HEK293 (cell line): Measurements from ENCODE around the gene DSCAM.

Experiments used
- CTCF ChIA-PET: fragments of 350-600 bp; formaldehyde crosslinking; extraction: SDS; loops from one replicate; lab custom pipeline; 2021; ENCODE audit warnings: antibody characterized with exemption; lab: Yijun Ruan, JAX
- POLR2A ChIA-PET: fragments of 300-600 bp; formaldehyde crosslinking; extraction: SDS; loops from one replicate; lab custom pipeline; 2020; ENCODE audit warnings: antibody characterized with exemption, inconsistent platforms; lab: Yijun Ruan, JAX
- H3K27ac ChIP-seq: fragments of 200-500 bp; sonication (Bioruptor generic); 2 replicates; pipeline ENCODE4 v1.5.1; 2014; ENCODE audit warnings: low read depth, low read length, control low read depth, inconsistent platforms; ENCODE audit errors: extremely low read depth
- H3K36me3 ChIP-seq, 2 experiments: fragments of 200-500 bp in 1 of 2; sonication (Bioruptor generic) in 1 of 2; 1 replicate in 1 of 2; 2 replicates in 1 of 2; pipeline ENCODE4 v1.5.1; 2014 to 2017; ENCODE audit warnings: inconsistent platforms in 2 of 2, low read length in 2 of 2; ENCODE audit not compliant: control insufficient read depth in 2 of 2, insufficient read depth in 1 of 2
- H3K4me1 ChIP-seq: fragments of 200-500 bp; sonication (Bioruptor generic); 2 replicates; pipeline ENCODE4 v1.5.1; 2014; ENCODE audit warnings: mild to moderate bottlenecking, low read length, inconsistent platforms; ENCODE audit not compliant: control insufficient read depth, insufficient read depth
- H3K4me3 ChIP-seq: 2 replicates; pipeline ENCODE4 v1.5.1; 2011; ENCODE audit warnings: low read depth, mild to moderate bottlenecking, control low read depth, low read length, moderate library complexity
- H3K9me3 ChIP-seq: fragments of 200-500 bp; sonication (Bioruptor generic); 2 replicates; pipeline ENCODE4 v1.5.1; 2014; ENCODE audit warnings: low read depth, low read length, inconsistent platforms; ENCODE audit not compliant: control insufficient read depth, insufficient read depth
- GLI4 ChIP-seq: fragments of 450-650 bp; formaldehyde crosslinking; IDR thresholded peaks from 2 replicates; pipeline ENCODE4 v1.5.1; 2016; ENCODE audit warnings: missing biosample characterization, missing genetic modification characterization
- KLF7 ChIP-seq: fragments of 450-650 bp; formaldehyde crosslinking; IDR thresholded peaks from 2 replicates; pipeline ENCODE4 v1.5.1; 2016; ENCODE audit warnings: missing biosample characterization, missing genetic modification characterization, borderline replicate concordance
- KLF8 ChIP-seq: fragments of 450-650 bp; formaldehyde crosslinking; IDR thresholded peaks from 2 replicates; pipeline ENCODE4 v1.5.1; 2016; ENCODE audit warnings: missing biosample characterization, missing genetic modification characterization
- PRDM1 ChIP-seq: fragments of 450-650 bp; formaldehyde crosslinking; IDR thresholded peaks from 2 replicates; pipeline ENCODE4; 2016; ENCODE audit warnings: missing biosample characterization, missing genetic modification characterization
- RBAK ChIP-seq: fragments of 450-650 bp; formaldehyde crosslinking; IDR thresholded peaks from 2 replicates; pipeline ENCODE4 v1.5.1; 2016; ENCODE audit warnings: missing biosample characterization, missing genetic modification characterization
- REPIN1 ChIP-seq: fragments of 450-650 bp; formaldehyde crosslinking; IDR thresholded peaks from 2 replicates; pipeline ENCODE4 v1.5.1; 2017; ENCODE audit warnings: missing biosample characterization, missing genetic modification characterization, low read depth
- SP7 ChIP-seq: fragments of 450-650 bp; formaldehyde crosslinking; IDR thresholded peaks from 2 replicates; pipeline ENCODE4 v1.5.1; 2016; ENCODE audit warnings: missing biosample characterization, missing genetic modification characterization
- YY2 ChIP-seq: fragments of 450-650 bp; formaldehyde crosslinking; IDR thresholded peaks from 2 replicates; pipeline ENCODE4 v1.5.1; 2016; ENCODE audit warnings: missing biosample characterization, missing genetic modification characterization
- ZBTB10 ChIP-seq: fragments of 450-650 bp; formaldehyde crosslinking; IDR thresholded peaks from 2 replicates; pipeline ENCODE4 v1.5.1; 2016; ENCODE audit warnings: missing biosample characterization, missing genetic modification characterization
- ZBTB11 ChIP-seq: fragments of 450-650 bp; formaldehyde crosslinking; conservative IDR thresholded peaks from 2 replicates; pipeline ENCODE4 v1.5.1; 2016; ENCODE audit warnings: low read depth, missing biosample characterization, missing genetic modification characterization
- ZFP37 ChIP-seq: fragments of 450-650 bp; formaldehyde crosslinking; IDR thresholded peaks from 2 replicates; pipeline ENCODE4 v1.5.1; 2016; ENCODE audit warnings: missing biosample characterization, missing genetic modification characterization
- ZNF146 ChIP-seq: fragments of 450-650 bp; formaldehyde crosslinking; IDR thresholded peaks from 2 replicates; pipeline ENCODE4 v1.5.1; 2016; ENCODE audit warnings: missing biosample characterization, missing genetic modification characterization
- ZNF169 ChIP-seq: fragments of 450-650 bp; formaldehyde crosslinking; IDR thresholded peaks from 2 replicates; pipeline ENCODE4 v1.5.1; 2016; ENCODE audit warnings: missing biosample characterization, missing genetic modification characterization
- ZNF266 ChIP-seq: fragments of 450-650 bp; formaldehyde crosslinking; IDR thresholded peaks from 2 replicates; pipeline ENCODE4 v1.5.1; 2016; ENCODE audit warnings: missing biosample characterization, missing genetic modification characterization, low read depth
- ZNF350 ChIP-seq: fragments of 450-650 bp; formaldehyde crosslinking; IDR thresholded peaks from 2 replicates; pipeline ENCODE4 v1.5.0; 2017; ENCODE audit warnings: missing biosample characterization, mild to moderate bottlenecking, missing genetic modification characterization
- ZNF433 ChIP-seq: fragments of 450-650 bp; formaldehyde crosslinking; IDR thresholded peaks from 2 replicates; pipeline ENCODE4 v1.5.1; 2016; ENCODE audit warnings: missing biosample characterization, missing genetic modification characterization, low read depth
- ZNF580 ChIP-seq: fragments of 450-650 bp; formaldehyde crosslinking; IDR thresholded peaks from 2 replicates; pipeline ENCODE4 v1.5.1; 2016; ENCODE audit warnings: missing biosample characterization, missing genetic modification characterization
- ZNF626 ChIP-seq: fragments of 450-650 bp; sonication (Bioruptor Pico); formaldehyde crosslinking; IDR thresholded peaks from 2 replicates; pipeline ENCODE4 v1.5.1; 2018; ENCODE audit warnings: missing biosample characterization, missing genetic modification characterization, inconsistent platforms
- ZNF837 ChIP-seq: fragments of 450-650 bp; formaldehyde crosslinking; IDR thresholded peaks from 2 replicates; pipeline ENCODE4 v1.5.1; 2016; ENCODE audit warnings: missing biosample characterization, missing genetic modification characterization

DSCAM gene

DNA sequence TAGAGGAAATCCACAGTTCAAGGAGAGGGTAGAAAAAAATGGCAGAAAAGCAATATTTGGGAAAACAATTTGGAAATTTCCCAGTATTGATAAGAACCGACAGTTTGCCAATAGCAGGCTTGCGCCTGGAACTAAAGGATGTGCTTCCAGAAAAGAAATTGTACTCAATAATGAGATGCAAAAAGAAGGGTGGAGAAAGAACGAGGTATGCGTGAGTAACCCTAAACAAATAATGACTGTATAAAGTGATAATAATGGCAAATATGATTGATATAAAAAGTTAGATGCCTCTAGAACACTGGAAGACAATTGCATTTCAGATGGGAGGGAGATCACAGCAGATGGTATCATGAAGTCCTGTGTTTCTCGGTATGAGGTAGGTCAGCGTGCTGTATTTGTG lies 458.9 kb downstream of the DSCAM start:
- H3K9me3 ChIP-seq, result no peaks in the 10 kb centered on the region
- ChIA-PET POLR2A (no interaction called here), CTCF (interaction anchor here (0.6 to 3.9 kb wide), 3 partner anchors 162 to 271 kb away, joined by 4 to 37 read pairs (median 4); no protein-coding TSS in a partner anchor)

GRCh38 chr21:40386981-40387747 lies 459.8 kb downstream of the DSCAM start:
- ChIA-PET CTCF (interaction anchor here (0.5 to 3.9 kb wide), 31 partner anchors 10 to 608 kb away, joined by 3 to 37 read pairs (median 4); partner anchors contain the start of gene PCP4), POLR2A (no interaction called here)
- no peaks in the 10 kb centered on the region for H3K36me3 ChIP-seq
- TF ChIP-seq PRDM1 (tag by site-specific recombination), result no peak
- TF ChIP-seq ZFP37 (tag by site-specific recombination), result no peak
- no peak for TF ChIP-seq SP7 (tag by site-specific recombination)
- TF ChIP-seq ZNF433, result no peak
- TF ChIP-seq ZBTB11 (tag by site-specific recombination), result no peak
- no peak for TF ChIP-seq ZNF580 (tag by site-specific recombination)
- TF ChIP-seq REPIN1 (tag by site-specific recombination), result no peak
- TF ChIP-seq ZNF350 (tag by site-specific recombination), result no peak
- no peak for TF ChIP-seq ZNF626 (tag by site-specific recombination)
- H3K4me3 ChIP-seq, result no peak overlapping the region
- no peaks in the 10 kb centered on the region for H3K4me1 ChIP-seq
- no peaks in the 10 kb centered on the region for H3K9me3 ChIP-seq
- no peak overlapping the region for H3K27ac ChIP-seq

More for the DNA sequence above, 458.9 kb downstream of the DSCAM start:
- Histone ChIP-seq H3K4me1 (no peaks in the 10 kb centered on the region), H3K27ac (no peak overlapping the region), H3K36me3 (no peaks in the 10 kb centered on the region), H3K4me3 (no peak overlapping the region)
- TF ChIP-seq KLF7 (tag by site-specific recombination), result no peak
- no peak for TF ChIP-seq ZNF169 (tag by site-specific recombination)
- TF ChIP-seq ZNF146 (tag by site-specific recombination), result no peak
- TF ChIP-seq RBAK (tag by site-specific recombination), result no peak
- TF ChIP-seq ZBTB10, result no peak
- no peak for TF ChIP-seq YY2 (tag by site-specific recombination)
- no peak for TF ChIP-seq ZNF837 (tag by site-specific recombination)
- no peak for TF ChIP-seq GLI4 (tag by site-specific recombination)
- TF ChIP-seq ZNF266 (tag by site-specific recombination), result no peak
- no peak for TF ChIP-seq KLF8 (tag by site-specific recombination)
